Heart left ventricle (tissue), 13 donors: ENCODE data around the gene TM9SF1.
A peak's percentile ranks its signal among the peaks of the same experiment; 100 is the strongest.

Experiments
- CTCF ChIP-seq, 12 donors: fragments of 200-600 bp; sonication (generic) in 4 of 12; IDR thresholded peaks; one replicate each; pipeline versions ENCODE4 v1.5.0 to v1.8.0; 2018 to 2022; ENCODE audit warnings: antibody characterized with exemption in 12 of 12, mild to moderate bottlenecking in 5 of 12
- POLR2A ChIP-seq, 2 donors: fragments of 450-650 bp; IDR thresholded peaks; one replicate each; pipeline ENCODE4 v1.6.1; 2017; ENCODE audit warnings: antibody characterized with exemption in 2 of 2, mild to moderate bottlenecking in 2 of 2, moderate library complexity in 2 of 2
- donor health status: ischemic (EF 13 %, LVEDD 7.1; RV severe dilation, severe dysfunction).
- donor health status: DM: no; HTN: yes; CAD: no.
- donor health status: DM: no; HTN: no; CAD: no.
- donor health status: ischemic (EF 25% LVEDD 6.9; RV normal size, moderate dysfunction).
- donor health status: ischemic (EF 25% LVEDD 5.7; RV mildly dilated, moderate dysfunction).
- donor health status: ischemic (EF 35%, LVEDD 5.7; RV mildly dilated, moderate dysfunction).
- donor health status: nonischemic (EF 11% LVEDD 7.7; RV severe dilation, severe dysfunction).
- donor health status: DM: yes; HTN: yes; CAD: no.
- donor health status: PGD.
- donor health status: ischemic (EF 29% LVEDD 5.4; RV normal size, mild dysfunction).
- donor health status: nonischemic (EF 23%, LVEDD 6.1; RV moderate dilation, normal function).

GRCh38 chr14:24195186-24196070, at the start of gene TM9SF1:
- TF ChIP-seq CTCF (IDR thresholded peaks at IDR 0.05) (no peak), POLR2A (IDR thresholded peaks at IDR 0.05) (peak in 1 of 2 donors; percentile 68)
